Esophagus (tissue), 2 donors: ENCODE results near the gene PADI1. TPM values are rescaled to one million over a fixed set of nuclear protein-coding genes. Genes with fewer than 3 reads are reported as not detected.

ENCODE experiments used
- H3K27ac ChIP-seq, 2 donors: one replicate each; pipeline ENCODE4 v1.5.1; 2013; ENCODE audit warnings: low read depth in 2 of 2, mild to moderate bottlenecking in 2 of 2, inconsistent platforms in 1 of 2, low read length in 1 of 2, moderate library complexity in 1 of 2
- H3K27me3 ChIP-seq, 2 donors: one replicate each; pipeline ENCODE4 v1.6.1; 2013; ENCODE audit warnings: low read length in 2 of 2, control low read depth in 1 of 2, mild to moderate bottlenecking in 1 of 2; ENCODE audit not compliant: insufficient read depth in 2 of 2, control insufficient read depth in 1 of 2
- H3K36me3 ChIP-seq, 2 donors: one replicate each; pipeline ENCODE4 v1.6.1; 2013; ENCODE audit warnings: low read length in 1 of 2; ENCODE audit not compliant: control insufficient read depth in 2 of 2, insufficient read depth in 2 of 2
- H3K4me1 ChIP-seq, 2 donors: one replicate each; pipeline ENCODE4 v1.6.1; 2013; ENCODE audit warnings: low read length in 1 of 2; ENCODE audit not compliant: control insufficient read depth in 2 of 2, insufficient read depth in 2 of 2
- H3K4me3 ChIP-seq, 2 donors: one replicate each; pipeline ENCODE4 v1.5.1; 2013; ENCODE audit warnings: low read length in 2 of 2, mild to moderate bottlenecking in 2 of 2, low read depth in 1 of 2, moderate library complexity in 1 of 2
- H3K9me3 ChIP-seq, 2 donors: one replicate each; pipeline ENCODE4 v1.6.1; 2013; ENCODE audit warnings: mild to moderate bottlenecking in 2 of 2, low read depth in 1 of 2, low read length in 1 of 2, moderate library complexity in 1 of 2; ENCODE audit not compliant: control insufficient read depth in 2 of 2, insufficient read depth in 1 of 2
- WGBS, 2 donors: extraction: QIAGEN DNeasy Blood & Tissue Kit; methylation state at CpG; one replicate each; pipeline ENCODE4 v1.1.7; 2013; 5-methylcytosine and 5-hydroxymethylcytosine counted together
- polyA plus RNA-seq, 2 donors: library from polyadenylated mRNA; stranded (reverse); fragments of 200-250 nt; gene quantifications; one replicate each; pipeline ENCODE4 v1.2.3, GENCODE V29; 2013
- donor health status: healthy with polysubstance abuse.
- donor health status: Bipolar disorder and iron deficiency.

Gene PADI1
- polyA plus RNA-seq, 2 donors = 162 to 398 TPM

DNA sequence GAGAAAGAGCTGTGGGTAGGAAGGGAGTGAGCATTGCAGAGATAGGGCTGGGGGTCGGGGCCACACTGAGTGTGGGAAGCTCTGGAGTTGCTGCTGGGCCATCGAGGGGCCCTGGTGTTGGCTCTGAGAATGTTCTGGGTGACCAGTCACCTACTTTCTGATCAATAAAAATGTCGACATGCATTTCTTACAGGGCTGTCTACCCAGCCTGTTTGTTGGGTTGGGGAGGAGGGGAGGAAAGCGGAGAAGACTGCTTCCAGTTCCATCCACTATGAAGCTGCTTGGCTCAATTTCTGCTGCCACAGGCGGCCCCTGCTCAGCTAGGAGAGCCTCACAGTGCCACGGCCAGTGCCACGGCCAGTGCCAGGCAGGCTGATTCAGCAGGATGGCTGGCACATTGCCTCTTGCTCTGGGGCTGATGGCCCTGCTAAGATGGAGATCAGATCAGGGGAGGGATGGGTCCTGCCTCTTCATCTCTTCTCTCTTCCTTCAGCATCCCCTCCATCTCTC, 40.9 kb downstream of the PADI1 start:
- 52 to 65% methylated on average over 7 of the region's 7 CpGs for WGBS, 2 donors

DNA sequence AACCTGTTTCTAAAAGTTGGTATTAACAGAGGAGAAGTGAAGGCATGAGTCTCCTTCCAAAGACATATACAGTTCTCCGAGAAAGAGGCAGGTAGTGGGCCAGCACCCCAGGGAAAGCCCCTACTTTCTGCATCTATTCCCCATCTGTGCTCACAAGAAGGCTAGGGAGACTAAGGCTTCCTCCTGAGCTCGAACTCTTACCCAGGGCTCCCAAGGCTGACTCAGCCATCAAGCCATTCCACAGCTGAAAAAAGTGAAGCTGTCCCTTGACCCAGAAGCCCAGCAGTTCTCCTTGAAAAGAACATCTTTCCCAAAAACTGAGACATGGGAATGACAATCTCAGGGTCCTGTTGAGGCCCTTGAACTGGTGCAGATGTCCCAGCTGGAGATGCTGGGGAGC, 42.0 kb downstream of the PADI1 start:
- no peak overlapping the region for H3K27ac ChIP-seq
- H3K4me1 ChIP-seq = peaks cover 3 to 19% of the 10 kb centered on the region in 2 donors
- no peaks in the 10 kb centered on the region for H3K27me3 ChIP-seq
- H3K9me3 ChIP-seq = no peaks in the 10 kb centered on the region
- no peak overlapping the region for H3K4me3 ChIP-seq
- peaks cover 0 to 9% of the 10 kb centered on the region in 2 donors for H3K36me3 ChIP-seq
- 74 to 81% methylated on average over 2 of the region's 2 CpGs for WGBS, 2 donors

More for the DNA sequence above, 40.9 kb downstream of the PADI1 start:
- Histone ChIP-seq H3K27ac (no peak overlapping the region), H3K4me1 (peaks cover 2 to 15% of the 10 kb centered on the region in 2 donors), H3K36me3 (peaks cover 0 to 9% of the 10 kb centered on the region in 2 donors), H3K27me3 (no peaks in the 10 kb centered on the region), H3K9me3 (no peaks in the 10 kb centered on the region), H3K4me3 (no peak overlapping the region)

DNA sequence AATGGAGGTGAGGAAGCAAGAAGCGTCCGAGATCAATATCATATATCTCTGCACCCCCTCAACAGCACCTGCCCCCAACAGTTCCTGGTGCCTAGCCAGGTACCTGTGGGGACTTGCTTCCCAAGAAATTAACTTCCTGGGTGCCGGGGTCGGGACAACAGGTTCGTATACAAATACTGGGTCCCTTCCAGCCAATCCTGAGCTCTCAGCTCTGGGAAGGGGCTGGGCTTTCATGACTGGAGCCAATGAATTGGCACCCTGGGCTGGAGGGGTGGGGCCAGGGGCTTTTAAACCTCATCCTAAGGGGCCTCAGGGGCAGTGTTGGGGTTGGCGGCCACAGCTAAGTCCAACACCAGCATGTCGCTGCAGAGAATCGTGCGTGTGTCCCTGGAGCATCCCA, 43.9 kb downstream of the PADI1 start, which contains the start of gene PADI3:
PADI3 (plus strand) TSS at position 318 of the 400 bp plus-strand sequence; CDS start at position 358, 40 bp downstream.
- WGBS, 2 donors = 72 to 74% methylated on average over 9 of the region's 9 CpGs
- H3K4me1 ChIP-seq = peaks cover 4 to 19% of the 10 kb centered on the region in 2 donors
- no peaks in the 10 kb centered on the region for H3K27me3 ChIP-seq
- no peak within 1 kb of the TSS for H3K4me3 ChIP-seq
- H3K36me3 ChIP-seq = peaks cover 0 to 6% of the 10 kb centered on the region in 2 donors
- no peaks in the 10 kb centered on the region for H3K9me3 ChIP-seq
- H3K27ac ChIP-seq = peak within 1 kb of the TSS in 1 of 2 donors; percentile 28

DNA sequence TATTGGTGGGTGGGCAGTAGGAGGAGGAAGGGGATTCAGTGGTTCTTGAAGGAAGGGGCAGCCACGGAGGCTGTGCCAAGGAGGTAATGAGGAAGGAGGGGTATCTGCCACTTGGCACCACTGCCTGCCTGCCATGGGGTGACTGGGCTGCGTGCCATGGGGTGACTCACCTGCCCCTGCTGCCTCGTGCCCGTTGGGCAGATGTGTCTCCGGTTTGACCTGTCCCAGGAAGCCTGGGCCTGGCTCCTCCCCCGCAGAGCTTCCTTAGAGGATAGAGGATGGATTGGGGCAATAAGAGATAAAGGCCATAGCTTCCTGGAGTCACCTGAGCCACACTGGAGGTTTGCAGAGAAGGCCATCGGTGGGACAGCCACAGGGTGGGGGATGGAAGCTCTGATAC, 45.7 kb downstream of the PADI1 start:
- Histone ChIP-seq H3K36me3 (no peaks in the 10 kb centered on the region), H3K4me1 (peaks cover 4 to 11% of the 10 kb centered on the region in 2 donors), H3K27me3 (no peaks in the 10 kb centered on the region), H3K27ac (peak overlapping the region in 1 of 2 donors; percentile 47), H3K9me3 (no peaks in the 10 kb centered on the region), H3K4me3 (no peak overlapping the region)
- 23 to 37% methylated on average over 7 of the region's 7 CpGs for WGBS, 2 donors

DNA sequence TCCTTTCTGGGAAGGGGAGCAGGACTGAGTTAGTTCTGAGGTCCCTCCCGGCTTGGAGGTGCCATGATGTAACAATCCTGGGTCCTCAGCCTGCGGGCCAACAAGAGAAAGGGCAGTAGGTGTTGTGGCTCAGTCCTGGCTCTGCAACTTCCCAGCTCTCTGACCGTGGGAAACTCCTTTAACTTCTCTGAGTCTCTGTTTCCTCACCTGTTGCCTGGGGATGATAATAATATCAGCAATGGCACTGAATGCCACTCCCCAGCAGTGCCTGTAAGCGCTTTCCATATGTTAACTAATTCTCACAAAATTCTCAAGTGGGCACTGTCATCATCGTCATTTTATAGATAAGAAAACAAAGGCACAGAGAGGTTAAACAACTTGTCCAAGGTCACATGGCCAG, 46.3 kb downstream of the PADI1 start:
- H3K27me3 ChIP-seq = no peaks in the 10 kb centered on the region

DNA sequence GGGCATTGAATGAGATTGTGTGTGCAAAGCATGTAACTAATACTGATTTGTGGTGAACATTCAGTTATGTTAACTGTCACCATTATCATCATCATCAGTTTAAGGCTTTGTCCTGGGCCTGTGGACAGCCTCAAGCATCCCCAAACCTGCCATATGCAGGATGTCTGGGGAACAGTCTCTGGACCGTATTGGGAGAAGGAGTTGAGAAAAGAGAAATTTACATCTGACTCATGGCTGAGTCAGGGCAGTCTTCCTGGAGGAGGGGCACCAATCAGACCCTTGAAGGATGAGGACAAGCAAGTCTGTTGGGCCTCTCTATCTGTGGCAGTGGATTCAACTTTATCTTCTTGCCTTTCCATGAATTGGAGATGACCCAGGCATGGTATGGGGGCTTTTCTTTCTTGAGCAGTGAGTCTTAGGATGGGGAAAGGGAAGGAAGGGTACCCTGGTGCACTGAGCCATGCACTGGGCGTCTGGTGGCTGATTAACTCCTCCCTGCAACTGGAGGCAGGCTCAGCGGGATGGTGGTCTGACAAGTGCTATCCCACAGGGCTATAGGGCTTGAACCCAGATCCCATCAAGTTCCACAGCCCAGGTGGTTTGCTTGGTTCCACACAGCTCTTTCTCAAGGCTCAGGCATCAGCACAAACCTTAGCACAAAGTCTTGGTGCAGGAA, 46.9 kb downstream of the PADI1 start:
- WGBS, 2 donors = 56 to 57% methylated on average over 3 of the region's 3 CpGs
- no peak overlapping the region for H3K27ac ChIP-seq

More for the DNA sequence above, 46.3 kb downstream of the PADI1 start:
- H3K36me3 ChIP-seq = no peaks in the 10 kb centered on the region
- peak overlapping the region in 1 of 2 donors; percentile 47 for H3K27ac ChIP-seq
- H3K4me1 ChIP-seq = peaks cover 4 to 7% of the 10 kb centered on the region in 2 donors
- WGBS, 2 donors = 66 to 72% methylated on average over 5 of the region's 5 CpGs
- no peak overlapping the region for H3K4me3 ChIP-seq
- no peaks in the 10 kb centered on the region for H3K9me3 ChIP-seq

DNA sequence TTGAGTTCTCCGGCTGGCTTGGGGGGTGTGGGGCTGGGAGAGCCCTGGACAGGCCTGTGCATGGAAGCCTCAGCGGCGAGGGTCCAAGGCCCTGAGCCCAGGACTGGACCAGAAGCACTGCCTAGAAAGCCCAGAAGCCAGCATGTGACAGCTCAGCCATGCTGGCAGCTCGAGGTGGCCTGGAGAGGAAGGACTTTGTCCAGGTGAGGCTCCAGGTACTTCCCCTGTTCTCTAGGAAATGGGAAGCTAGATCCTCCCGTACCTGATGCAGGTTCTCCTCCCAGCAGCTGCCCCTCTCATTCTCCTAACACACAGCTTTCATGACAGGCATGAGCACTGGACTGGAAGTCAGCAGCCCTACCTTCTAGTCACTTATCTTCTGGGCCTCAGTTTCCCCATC, 50.4 kb downstream of the PADI1 start:
- Histone ChIP-seq H3K4me3 (no peak overlapping the region), H3K36me3 (no peaks in the 10 kb centered on the region), H3K27me3 (no peaks in the 10 kb centered on the region), H3K9me3 (no peaks in the 10 kb centered on the region), H3K27ac (no peak overlapping the region), H3K4me1 (peaks cover 2 to 14% of the 10 kb centered on the region in 2 donors)
- WGBS, 2 donors = 50 to 85% methylated on average over 5 of the region's 5 CpGs

More for the DNA sequence above, 46.9 kb downstream of the PADI1 start:
- Histone ChIP-seq H3K27me3 (no peaks in the 10 kb centered on the region), H3K36me3 (no peaks in the 10 kb centered on the region), H3K4me3 (no peak overlapping the region), H3K9me3 (no peaks in the 10 kb centered on the region), H3K4me1 (peaks cover 4 to 7% of the 10 kb centered on the region in 2 donors)

DNA sequence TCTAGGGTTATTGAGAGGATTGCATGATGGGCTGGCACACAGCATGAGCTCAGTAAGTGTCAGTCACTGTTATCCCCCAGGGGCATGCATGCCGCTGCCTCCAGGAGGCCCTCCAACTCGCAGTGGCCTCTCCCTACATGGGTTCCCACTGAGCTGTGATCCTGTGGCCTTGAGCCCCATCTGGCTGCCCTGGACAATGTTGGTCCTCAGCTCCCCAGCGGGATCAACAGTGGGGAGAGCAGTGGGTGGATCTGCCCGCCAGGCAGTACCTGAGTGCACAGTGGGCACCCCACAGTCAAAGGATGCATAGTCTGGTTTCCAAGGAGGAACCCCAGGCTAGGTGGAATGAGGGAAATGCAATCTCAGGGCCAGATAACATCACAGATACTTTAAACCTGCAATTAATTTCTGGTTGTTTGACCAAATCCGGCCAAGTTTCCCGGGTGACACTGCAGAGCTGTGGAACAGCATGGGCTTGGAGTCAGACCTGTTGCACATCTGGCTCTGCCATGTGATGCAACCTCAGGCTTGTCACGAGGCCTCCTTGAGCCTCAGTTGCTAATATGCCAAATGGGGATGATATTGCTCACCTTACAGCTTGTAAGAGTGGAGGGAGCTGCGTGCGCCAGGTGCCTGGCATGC, 53.3 kb downstream of the PADI1 start:
- no peaks in the 10 kb centered on the region for H3K9me3 ChIP-seq
- H3K36me3 ChIP-seq = no peaks in the 10 kb centered on the region
- H3K27me3 ChIP-seq = no peaks in the 10 kb centered on the region
- peak overlapping the region; percentile 21 to 36 for H3K27ac ChIP-seq
- H3K4me3 ChIP-seq = no peak overlapping the region
- 55 to 56% methylated on average over 9 of the region's 9 CpGs for WGBS, 2 donors
- H3K4me1 ChIP-seq = peaks cover 0 to 7% of the 10 kb centered on the region in 2 donors

DNA sequence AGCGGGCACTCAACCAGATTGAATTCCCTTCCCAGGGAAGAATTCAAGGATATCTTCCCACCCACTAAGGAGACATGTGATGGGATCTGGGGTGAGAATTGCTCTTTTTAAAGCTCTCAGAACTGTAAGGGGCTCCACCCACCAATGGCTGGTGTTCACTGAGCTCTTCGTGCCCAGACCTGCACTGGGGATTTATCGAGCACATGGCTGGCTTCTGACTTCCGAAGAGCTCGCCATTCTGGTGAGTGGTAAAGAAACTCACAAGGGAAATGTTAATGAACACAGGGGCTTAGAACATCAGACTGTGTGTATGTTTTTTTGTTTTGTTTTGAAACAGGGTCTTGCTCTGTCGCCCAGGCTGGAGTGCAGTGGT, 53.8 kb downstream of the PADI1 start:
- H3K27me3 ChIP-seq = no peaks in the 10 kb centered on the region
- no peak overlapping the region for H3K4me3 ChIP-seq
- H3K4me1 ChIP-seq = peaks cover 0 to 7% of the 10 kb centered on the region in 2 donors
- no peaks in the 10 kb centered on the region for H3K9me3 ChIP-seq
- WGBS, 2 donors = 42 to 67% methylated on average over 6 of the region's 6 CpGs
- H3K27ac ChIP-seq = peak overlapping the region; percentile 21 to 36
- H3K36me3 ChIP-seq = no peaks in the 10 kb centered on the region
